IMR-90 (cell line): ENCODE results near the gene CRYGN. TPM values are rescaled to one million over a fixed set of nuclear protein-coding genes. Genes with fewer than 3 reads are reported as not detected.

Experiments
- ATAC-seq: fragments of 200-7000 bp; cut with Tn5 transposase; 2 replicates; pipeline ENCODE4 v1.9.1; 2020; ENCODE audit warnings: low read depth, mild to moderate bottlenecking, moderate library complexity
- BruUV-seq: library from RNA; stranded (reverse); fragments of 400-500 nt; replicated peaks from 2 replicates; lab custom pipeline; 2021; lab: Mats Ljungman, UMichigan
- CTCF ChIA-PET: fragments of 300-600 bp; formaldehyde crosslinking; extraction: SDS; loops from one replicate; lab custom pipeline; 2021; ENCODE audit warnings: antibody characterized with exemption; lab: Yijun Ruan, JAX
- POLR2A ChIA-PET: fragments of 300-600 bp; sonication (Branson Sonifier 250); formaldehyde crosslinking; loops from one replicate; lab custom pipeline; 2022; ENCODE audit warnings: antibody characterized with exemption; ENCODE audit not compliant: unreplicated experiment; lab: Charles Lee
- DNase-seq: peaks from one replicate; pipeline ENCODE4 v3.0.0; 2013
- H2AFZ ChIP-seq: replicated peaks from 2 replicates; pipeline ENCODE3; 2013; ENCODE audit warnings: low read length, mild to moderate bottlenecking; ENCODE audit not compliant: poor library complexity
- H2AK5ac ChIP-seq: 2 replicates; pipeline ENCODE4 v1.6.1; 2013; ENCODE audit warnings: low read depth, low read length, inconsistent platforms
- H2AK9ac ChIP-seq: replicated peaks from 2 replicates; pipeline ENCODE3; 2013; ENCODE audit warnings: mild to moderate bottlenecking, low read depth, low read length, moderate library complexity; ENCODE audit not compliant: poor library complexity
- H2BK120ac ChIP-seq: 2 replicates; pipeline ENCODE4 v1.6.1; 2013; ENCODE audit warnings: low read depth, low read length, inconsistent platforms
- H2BK15ac ChIP-seq: 3 replicates; pipeline ENCODE4 v1.6.1; 2013; ENCODE audit warnings: low read depth, low read length, inconsistent platforms
- H2BK20ac ChIP-seq: 2 replicates; pipeline ENCODE4 v1.6.1; 2013; ENCODE audit warnings: low read depth, mild to moderate bottlenecking, inconsistent platforms, low read length, moderate library complexity
- H2BK5ac ChIP-seq: 2 replicates; pipeline ENCODE4 v1.6.1; 2013; ENCODE audit warnings: mild to moderate bottlenecking, low read depth, low read length, inconsistent platforms; ENCODE audit not compliant: poor library complexity, severe bottlenecking
- H3K14ac ChIP-seq: replicated peaks from 2 replicates; pipeline ENCODE4 v1.6.1; 2013; ENCODE audit warnings: low read depth, low read length, inconsistent platforms
- H3K18ac ChIP-seq: 2 replicates; pipeline ENCODE4 v1.6.1; 2013; ENCODE audit warnings: low read depth, low read length, control low read depth
- H3K23ac ChIP-seq: 2 replicates; pipeline ENCODE4 v1.6.1; 2013; ENCODE audit warnings: low read depth, low read length, inconsistent platforms
- H3K27ac ChIP-seq: 2 replicates; pipeline ENCODE4 v1.5.1; 2013; ENCODE audit warnings: mild to moderate bottlenecking, control low read depth, low read length; ENCODE audit not compliant: insufficient read depth
- H3K27me3 ChIP-seq: 2 replicates; pipeline ENCODE4 v1.6.1; 2013; ENCODE audit warnings: low read length; ENCODE audit not compliant: control insufficient read depth, insufficient read depth
- H3K36me3 ChIP-seq: 2 replicates; pipeline ENCODE4 v1.6.1; 2013; ENCODE audit warnings: low read length, mixed read lengths; ENCODE audit not compliant: control insufficient read depth, insufficient read depth
- H3K4ac ChIP-seq: 2 replicates; pipeline ENCODE4 v1.6.1; 2013; ENCODE audit warnings: low read depth, low read length, inconsistent platforms
- H3K4me1 ChIP-seq: 2 replicates; pipeline ENCODE4 v1.6.1; 2013; ENCODE audit warnings: low read length, mixed read lengths; ENCODE audit not compliant: control insufficient read depth, insufficient read depth
- H3K4me2 ChIP-seq: 2 replicates; pipeline ENCODE4 v1.6.1; 2013; ENCODE audit warnings: low read depth, mild to moderate bottlenecking, control low read depth, low read length, moderate library complexity
- H3K4me3 ChIP-seq: 2 replicates; pipeline ENCODE4 v1.5.1; 2013; ENCODE audit warnings: low read depth, mild to moderate bottlenecking, control low read depth, low read length, moderate library complexity; ENCODE audit not compliant: insufficient read depth
- H3K56ac ChIP-seq: 2 replicates; pipeline ENCODE4 v1.6.1; 2013; ENCODE audit warnings: low read length, inconsistent platforms; ENCODE audit not compliant: insufficient read depth; ENCODE audit errors: extremely low read depth
- H3K79me1 ChIP-seq, 2 experiments: 2 replicates each; pipeline ENCODE4 v1.6.1; 2013; ENCODE audit warnings: low read length in 2 of 2, inconsistent platforms in 1 of 2, low read depth in 1 of 2
- H3K9ac ChIP-seq: 2 replicates; pipeline ENCODE4 v1.6.1; 2013; ENCODE audit warnings: low read depth, low read length, control low read depth
- H3K9me1 ChIP-seq: 2 replicates; pipeline ENCODE4 v1.6.1; 2013; ENCODE audit warnings: low read length, inconsistent platforms; ENCODE audit not compliant: insufficient read depth
- H3K9me3 ChIP-seq: 2 replicates; pipeline ENCODE4 v1.6.1; 2013; ENCODE audit warnings: low read length; ENCODE audit not compliant: control insufficient read depth, insufficient read depth
- H4K20me1 ChIP-seq: 2 replicates; pipeline ENCODE4 v1.6.1; 2013; ENCODE audit warnings: low read length, inconsistent platforms; ENCODE audit not compliant: insufficient read depth
- H4K5ac ChIP-seq: 2 replicates; pipeline ENCODE4 v1.6.1; 2013; ENCODE audit warnings: mild to moderate bottlenecking, low read depth, low read length, control low read depth
- H4K8ac ChIP-seq, 2 experiments: 2 replicates each; pipeline ENCODE4 v1.6.1; 2013; ENCODE audit warnings: low read depth in 2 of 2, low read length in 2 of 2, control low read depth in 1 of 2, inconsistent platforms in 1 of 2
- H4K91ac ChIP-seq: 2 replicates; pipeline ENCODE4 v1.6.1; 2013; ENCODE audit warnings: low read depth, low read length, inconsistent platforms; ENCODE audit not compliant: insufficient read depth
- BHLHE40 ChIP-seq: fragments of 150-350 bp; IDR thresholded peaks from 2 replicates; pipeline ENCODE4 v1.6.1; 2016; ENCODE audit warnings: mild to moderate bottlenecking, low read depth, low read length
- CEBPB ChIP-seq: IDR thresholded peaks from 2 replicates; pipeline ENCODE4 v1.6.1; 2012; ENCODE audit warnings: low read depth, low read length, improper control_type of control experiment
- CHD1 ChIP-seq: IDR thresholded peaks from 2 replicates; pipeline ENCODE4 v1.6.1; 2012; ENCODE audit warnings: low read depth, low read length, improper control_type of control experiment
- FOS ChIP-seq: fragments of 150-350 bp; IDR thresholded peaks from 2 replicates; pipeline ENCODE4 v1.6.1; 2016; ENCODE audit warnings: low read depth, low read length
- MAFK ChIP-seq: IDR thresholded peaks from 2 replicates; pipeline ENCODE4 v1.6.1; 2012; ENCODE audit warnings: low read depth, low read length, improper control_type of control experiment
- MAZ ChIP-seq: IDR thresholded peaks from 2 replicates; pipeline ENCODE4 v1.6.1; 2012; ENCODE audit warnings: low read depth, mild to moderate bottlenecking, low read length, improper control_type of control experiment, moderate library complexity, borderline replicate concordance
- MXI1 ChIP-seq: IDR thresholded peaks from 2 replicates; pipeline ENCODE4 v1.6.1; 2012; ENCODE audit warnings: low read depth, mild to moderate bottlenecking, low read length, moderate library complexity, borderline replicate concordance
- NFE2L2 ChIP-seq: fragments of 150-350 bp; IDR thresholded peaks from 2 replicates; pipeline ENCODE4 v1.6.1; 2016; ENCODE audit warnings: low read depth, mild to moderate bottlenecking, low read length
- POLR2A ChIP-seq: IDR thresholded peaks from 2 replicates; pipeline ENCODE4 v1.6.1; 2012; ENCODE audit warnings: mild to moderate bottlenecking, low read depth, low read length
- RAD21 ChIP-seq: IDR thresholded peaks from 2 replicates; pipeline ENCODE4 v1.6.1; 2012; ENCODE audit warnings: low read length, improper control_type of control experiment
- RCOR1 ChIP-seq: IDR thresholded peaks from 2 replicates; pipeline ENCODE4 v1.6.1; 2012; ENCODE audit warnings: mild to moderate bottlenecking, low read length, improper control_type of control experiment; ENCODE audit not compliant: insufficient replicate concordance
- RFX5 ChIP-seq: IDR thresholded peaks from 2 replicates; pipeline ENCODE4 v1.8.0; 2012; ENCODE audit warnings: low read depth, mild to moderate bottlenecking, low read length, moderate library complexity
- SMC3 ChIP-seq: fragments of 150-350 bp; IDR thresholded peaks from 2 replicates; pipeline ENCODE4 v1.6.1; 2016; ENCODE audit warnings: low read depth, mild to moderate bottlenecking, antibody characterized with exemption, low read length, moderate library complexity
- whole genome bisulfite sequencing, 2 experiments: methylation state at CpG; one replicate each; pipeline versions ENCODE4 v1.1.5 to v1.1.7; 2013; ENCODE audit warnings: missing lambda C conversion rate in 2 of 2; ENCODE audit not compliant: insufficient read length in 1 of 2; ENCODE audit errors: extremely low coverage in 2 of 2; 5-methylcytosine and 5-hydroxymethylcytosine counted together
- dilution Hi-C: fragments of 300-500 bp; cut with HindIII; formaldehyde crosslinking; loops from one replicate; pipeline ENCODE4 v1.14.3; 2018; ENCODE audit warnings: low sequenced_read_pairs; ENCODE audit not compliant: unreplicated experiment
- in situ Hi-C: fragments of 300-500 bp; cut with MboI; formaldehyde crosslinking; loops from 3 replicates; pipeline ENCODE4 v1.14.3; 2019; ENCODE audit warnings: low sequenced_read_pairs, inconsistent platforms, mixed read lengths
- intact Hi-C: fragments of 100-400 bp; cut with micrococcal nuclease; formaldehyde crosslinking; loops from 2 replicates; pipeline ENCODE4 v1.10.0; 2022
- polyA plus RNA-seq, 3 experiments: library from polyadenylated mRNA; depleted of rRNA; stranded (reverse); fragments of >200 nt; gene quantifications; 2 replicates each; pipeline ENCODE4 v1.2.3, GENCODE V29; 2012; ENCODE audit warnings: low replicate concordance in 1 of 3
- total RNA-seq: library from RNA; depleted of rRNA; stranded (reverse); fragments of >200 nt; gene quantifications from 2 replicates; pipeline ENCODE4 v1.2.3, GENCODE V29; 2012
- TF ChIP-seq, protein P1 (sequence below): conservative IDR thresholded peaks from 2 replicates; pipeline ENCODE4 v1.5.1; 2012; ENCODE audit warnings: mild to moderate bottlenecking, low read depth, low read length, improper control_type of control experiment
- TF ChIP-seq, protein P2 (sequence below): fragments of 150-350 bp; IDR thresholded peaks from 2 replicates; pipeline ENCODE4 v1.6.1; 2016; ENCODE audit warnings: low read depth, mild to moderate bottlenecking, low read length, moderate library complexity, borderline replicate concordance
- TF ChIP-seq, protein P3 (sequence below): fragments of 150-350 bp; IDR thresholded peaks from 2 replicates; pipeline ENCODE4 v1.6.1; 2017; ENCODE audit warnings: mild to moderate bottlenecking, antibody characterized with exemption, low read length, low read depth

The CRYGN gene
- total and polyA plus RNA-seq, 2 of the 4 experiments (the other 2 are of a cell fraction), result not detected

DNA sequence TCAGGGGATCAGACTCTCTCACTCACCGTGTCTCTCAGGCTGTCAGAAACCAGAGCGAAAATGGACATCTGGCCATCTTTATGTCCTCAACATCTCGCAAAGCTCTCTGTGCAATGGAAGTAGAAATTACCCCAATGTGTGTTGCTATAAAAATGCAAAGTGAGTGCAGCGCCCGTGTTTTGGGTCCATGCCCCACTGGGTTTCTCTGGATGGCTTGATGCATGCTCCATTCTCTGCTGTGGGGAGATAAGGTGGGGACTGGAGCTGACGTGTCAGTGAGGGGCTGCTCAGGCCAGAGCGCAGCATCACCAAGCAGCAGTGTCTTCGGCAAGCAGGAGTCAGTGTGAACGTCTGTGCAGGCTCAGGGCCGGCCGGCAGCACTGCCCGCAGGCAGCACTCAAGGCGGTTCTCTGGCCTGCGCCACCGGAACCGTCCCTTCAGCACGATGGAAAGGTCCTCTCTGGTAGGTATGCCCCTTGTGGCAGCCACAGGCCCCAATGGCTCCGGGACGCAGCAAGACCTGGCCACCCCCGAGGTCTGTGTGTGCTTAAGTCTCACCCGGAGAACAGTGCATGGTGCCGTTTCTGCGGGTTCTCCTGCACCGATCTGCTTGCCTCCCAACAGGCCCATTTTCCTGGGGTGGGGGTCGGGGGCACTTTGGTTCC lies 60.3 kb downstream of the CRYGN start:
- ChIA-PET CTCF (interaction anchor here (1.2 kb wide), 1 partner anchor 10 kb away, joined by 4 read pairs; no protein-coding TSS in a partner anchor), POLR2A (no interaction called here)
- H3K36me3 ChIP-seq, result peaks cover 27% of the 10 kb centered on the region
- no peak overlapping the region for H3K14ac ChIP-seq
- no peak overlapping the region for H3K4me2 ChIP-seq
- in situ Hi-C loops, result no loop called here
- no peak overlapping the region for H3K27ac ChIP-seq
- no TSS peak for BruUV-seq
- H4K5ac ChIP-seq, result no peak overlapping the region
- intact Hi-C loops, result no loop called here
- H3K79me1 ChIP-seq, result no peaks in the 10 kb centered on the region
- no peaks in the 10 kb centered on the region for H3K4me1 ChIP-seq
- dilution Hi-C loops, result no loop called here
- peak overlapping the region; percentile 28 for H2AK9ac ChIP-seq
- H3K4ac ChIP-seq, result no peak overlapping the region
- no peak for ATAC-seq
- H2BK120ac ChIP-seq, result no peak overlapping the region
- H2BK15ac ChIP-seq, result no peak overlapping the region
- no peak for TF ChIP-seq MAZ
- TF ChIP-seq FOS, result no peak
- TF ChIP-seq CEBPB, result no peak
- TF ChIP-seq POLR2A, result no peak
- no peak for TF ChIP-seq RCOR1
- no peak for TF ChIP-seq RAD21
- TF ChIP-seq CHD1, result no peak
- TF ChIP-seq MAFK, result no peak
- no peak for TF ChIP-seq BHLHE40
- no peak for TF ChIP-seq RFX5
- TF ChIP-seq, protein P1, sequence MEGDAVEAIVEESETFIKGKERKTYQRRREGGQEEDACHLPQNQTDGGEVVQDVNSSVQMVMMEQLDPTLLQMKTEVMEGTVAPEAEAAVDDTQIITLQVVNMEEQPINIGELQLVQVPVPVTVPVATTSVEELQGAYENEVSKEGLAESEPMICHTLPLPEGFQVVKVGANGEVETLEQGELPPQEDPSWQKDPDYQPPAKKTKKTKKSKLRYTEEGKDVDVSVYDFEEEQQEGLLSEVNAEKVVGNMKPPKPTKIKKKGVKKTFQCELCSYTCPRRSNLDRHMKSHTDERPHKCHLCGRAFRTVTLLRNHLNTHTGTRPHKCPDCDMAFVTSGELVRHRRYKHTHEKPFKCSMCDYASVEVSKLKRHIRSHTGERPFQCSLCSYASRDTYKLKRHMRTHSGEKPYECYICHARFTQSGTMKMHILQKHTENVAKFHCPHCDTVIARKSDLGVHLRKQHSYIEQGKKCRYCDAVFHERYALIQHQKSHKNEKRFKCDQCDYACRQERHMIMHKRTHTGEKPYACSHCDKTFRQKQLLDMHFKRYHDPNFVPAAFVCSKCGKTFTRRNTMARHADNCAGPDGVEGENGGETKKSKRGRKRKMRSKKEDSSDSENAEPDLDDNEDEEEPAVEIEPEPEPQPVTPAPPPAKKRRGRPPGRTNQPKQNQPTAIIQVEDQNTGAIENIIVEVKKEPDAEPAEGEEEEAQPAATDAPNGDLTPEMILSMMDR, result no peak
- TF ChIP-seq, protein P2, sequence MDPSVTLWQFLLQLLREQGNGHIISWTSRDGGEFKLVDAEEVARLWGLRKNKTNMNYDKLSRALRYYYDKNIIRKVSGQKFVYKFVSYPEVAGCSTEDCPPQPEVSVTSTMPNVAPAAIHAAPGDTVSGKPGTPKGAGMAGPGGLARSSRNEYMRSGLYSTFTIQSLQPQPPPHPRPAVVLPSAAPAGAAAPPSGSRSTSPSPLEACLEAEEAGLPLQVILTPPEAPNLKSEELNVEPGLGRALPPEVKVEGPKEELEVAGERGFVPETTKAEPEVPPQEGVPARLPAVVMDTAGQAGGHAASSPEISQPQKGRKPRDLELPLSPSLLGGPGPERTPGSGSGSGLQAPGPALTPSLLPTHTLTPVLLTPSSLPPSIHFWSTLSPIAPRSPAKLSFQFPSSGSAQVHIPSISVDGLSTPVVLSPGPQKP, result no peak
- TF ChIP-seq SMC3, result no peak
- TF ChIP-seq, protein P3, sequence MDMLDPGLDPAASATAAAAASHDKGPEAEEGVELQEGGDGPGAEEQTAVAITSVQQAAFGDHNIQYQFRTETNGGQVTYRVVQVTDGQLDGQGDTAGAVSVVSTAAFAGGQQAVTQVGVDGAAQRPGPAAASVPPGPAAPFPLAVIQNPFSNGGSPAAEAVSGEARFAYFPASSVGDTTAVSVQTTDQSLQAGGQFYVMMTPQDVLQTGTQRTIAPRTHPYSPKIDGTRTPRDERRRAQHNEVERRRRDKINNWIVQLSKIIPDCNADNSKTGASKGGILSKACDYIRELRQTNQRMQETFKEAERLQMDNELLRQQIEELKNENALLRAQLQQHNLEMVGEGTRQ, result no peak
- no peak for TF ChIP-seq NFE2L2
- TF ChIP-seq MXI1, result no peak
- no peak overlapping the region for H2BK20ac ChIP-seq
- peaks cover 30% of the 10 kb centered on the region for H3K27me3 ChIP-seq
- H3K56ac ChIP-seq, result no peak overlapping the region
- peaks cover 6% of the 10 kb centered on the region for H3K9me3 ChIP-seq
- no peak overlapping the region for H4K91ac ChIP-seq
- H3K9me1 ChIP-seq, result no peaks in the 10 kb centered on the region
- no peak overlapping the region for H2BK5ac ChIP-seq
- no peak overlapping the region for H3K9ac ChIP-seq
- 90% methylated on average over 19 of the region's 25 CpGs; no CpG with 5 or more reads in 1 of the 2 experiments for WGBS, 2 experiments
- no peak overlapping the region for H3K23ac ChIP-seq
- H3K4me3 ChIP-seq, result no peak overlapping the region
- H4K20me1 ChIP-seq, result no peaks in the 10 kb centered on the region
- no peak for DNase-seq
- H3K18ac ChIP-seq, result no peak overlapping the region
- H2AFZ ChIP-seq, result no peak overlapping the region
- no peak overlapping the region for H4K8ac ChIP-seq
- no peak overlapping the region for H2AK5ac ChIP-seq
